ENCODE measurements around the gene MTMR6. TPM values are rescaled to one million over a fixed set of nuclear protein-coding genes. Genes with fewer than 3 reads are reported as not detected.

Gene MTMR6
- total RNA-seq, 1 donor from 2014 or later = 19.8 TPM

- peaks cover 25% of the 10 kb centered on the region for H3K4me1 Mint-ChIP-seq
Observed at GRCh38 chr13:25248071-25248470, 39.2 kb downstream of the MTMR6 start.

DNA sequence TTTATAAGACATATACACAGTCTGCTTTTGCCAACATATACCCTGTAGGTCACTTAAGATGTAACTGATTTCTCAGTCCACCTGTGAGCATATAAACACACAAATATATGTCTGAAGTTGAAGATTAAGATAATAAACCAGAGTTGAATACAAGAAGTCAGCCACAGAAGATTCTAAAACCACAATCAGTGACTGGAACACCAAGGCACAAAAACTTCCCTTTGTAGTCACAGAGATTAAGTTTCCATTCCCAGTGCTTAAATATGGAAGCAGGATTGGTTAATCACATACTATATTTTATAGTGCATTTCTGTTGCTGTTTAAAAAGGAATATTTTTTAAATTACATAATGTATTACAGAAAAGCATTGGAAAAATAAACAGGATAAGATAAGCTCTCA is 39.9 kb downstream of the MTMR6 start:
- no peaks in the 10 kb centered on the region for H3K27me3 Mint-ChIP-seq
- DNase-seq (no peak), ATAC-seq (ENCODE audit: low read depth) (no peak)
- H3K9me3 Mint-ChIP-seq = no peaks in the 10 kb centered on the region
- H3K4me3 Mint-ChIP-seq = no peak overlapping the region
- TF ChIP-seq CTCF (IDR thresholded peaks at IDR 0.05) = no peak
- intact Hi-C loops (cut with micrococcal nuclease) = loop anchor here (5.0 kb wide), 2 partner anchors 40 to 240 kb away; partner anchors contain the start of gene MTMR6
- ChIA-PET CTCF (no interaction called here), POLR2A (no interaction called here)
- H3K27ac Mint-ChIP-seq = no peak overlapping the region
- peaks cover 44% of the 10 kb centered on the region for H3K36me3 Mint-ChIP-seq (ENCODE audit: low read depth)
- H3K4me1 Mint-ChIP-seq = peaks cover 25% of the 10 kb centered on the region

More at GRCh38 chr13:25248071-25248470, 39.2 kb downstream of the MTMR6 start:
- CTCF ChIA-PET = no interaction called here
- intact Hi-C loops (cut with micrococcal nuclease) = loop anchor here (2.0 to 5.0 kb wide), 3 partner anchors 39 to 241 kb away; partner anchors contain the start of gene MTMR6
- peak overlapping the region; percentile 41 for H3K4me3 Mint-ChIP-seq
- no peak overlapping the region for H3K27ac Mint-ChIP-seq
- POLR2A ChIA-PET = no interaction called here
- TF ChIP-seq CTCF (IDR thresholded peaks at IDR 0.05) = no peak
- H3K27me3 Mint-ChIP-seq = no peaks in the 10 kb centered on the region
- peaks cover 50% of the 10 kb centered on the region for H3K36me3 Mint-ChIP-seq (ENCODE audit: low read depth)
- no peaks in the 10 kb centered on the region for H3K9me3 Mint-ChIP-seq
- DNase-seq = no peak
- no peak for ATAC-seq (ENCODE audit: low read depth)

GRCh38 chr13:25244123-25244522 is 43.2 kb downstream of the MTMR6 start:
- intact Hi-C loops (cut with micrococcal nuclease) = no loop called here
- no peak for ATAC-seq (ENCODE audit: low read depth)
- no peak for DNase-seq
- H3K4me1 Mint-ChIP-seq = peaks cover 23% of the 10 kb centered on the region
- ChIA-PET POLR2A (interaction anchor here (0.6 kb wide), 1 partner anchor 68 kb away, joined by 4 read pairs; no protein-coding TSS in a partner anchor), CTCF (no interaction called here)
- H3K4me3 Mint-ChIP-seq = no peak overlapping the region
- H3K27me3 Mint-ChIP-seq = no peaks in the 10 kb centered on the region
- H3K36me3 Mint-ChIP-seq (ENCODE audit: low read depth) = peaks cover 26% of the 10 kb centered on the region
- no peaks in the 10 kb centered on the region for H3K9me3 Mint-ChIP-seq
- no peak overlapping the region for H3K27ac Mint-ChIP-seq
- TF ChIP-seq CTCF (IDR thresholded peaks at IDR 0.05) = no peak

DNA sequence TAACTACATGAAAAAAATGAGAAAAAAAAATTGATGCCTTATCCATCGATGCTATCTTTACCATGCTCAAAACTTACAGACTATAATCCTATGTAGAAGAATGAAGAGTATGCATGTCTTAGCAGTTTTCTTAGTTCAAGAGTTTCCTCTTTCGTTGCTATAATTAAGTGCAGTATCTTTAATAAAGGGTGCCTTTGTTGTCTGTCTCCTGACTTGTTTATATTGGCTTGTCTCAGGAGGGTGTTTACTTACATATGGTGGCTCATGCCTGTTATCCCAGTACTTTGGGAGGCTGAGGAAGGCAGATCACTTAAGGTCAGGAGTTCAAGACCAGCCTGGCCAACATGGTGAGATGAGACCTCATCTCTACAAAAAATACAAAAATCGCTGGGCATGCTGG is 44.3 kb downstream of the MTMR6 start:
- Mint-ChIP-seq H3K4me1 (peaks cover 15% of the 10 kb centered on the region), H3K36me3 (ENCODE audit: low read depth) (peaks cover 22% of the 10 kb centered on the region), H3K4me3 (no peak overlapping the region), H3K9me3 (no peaks in the 10 kb centered on the region), H3K27ac (no peak overlapping the region), H3K27me3 (no peaks in the 10 kb centered on the region)
- ChIA-PET POLR2A (no interaction called here), CTCF (interaction anchor here (1.6 kb wide), 1 partner anchor 10 kb away, joined by 4 read pairs; no protein-coding TSS in a partner anchor)
- intact Hi-C loops (cut with micrococcal nuclease) = no loop called here
- TF ChIP-seq CTCF (IDR thresholded peaks at IDR 0.05) = no peak
- ATAC-seq (ENCODE audit: low read depth) (no peak), DNase-seq (no peak)

DNA sequence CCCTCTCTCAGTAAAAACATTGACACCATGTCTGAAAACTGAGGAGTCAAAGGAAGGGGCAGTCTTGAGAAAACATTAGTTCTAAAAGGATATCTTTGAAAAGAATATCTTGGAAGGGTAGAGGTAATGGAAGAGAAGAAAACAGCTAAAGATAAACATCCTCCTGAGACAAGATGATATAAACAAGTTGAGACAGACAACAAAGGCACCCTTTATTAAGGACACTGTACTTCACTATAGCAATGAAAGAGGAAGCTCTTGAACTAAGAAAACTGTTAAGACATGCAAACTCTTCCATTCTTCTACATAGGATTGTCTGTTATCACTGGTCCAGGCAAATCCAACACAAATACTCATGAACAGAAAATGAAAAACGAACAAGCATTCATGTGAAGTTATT is 46.3 kb downstream of the MTMR6 start:
- POLR2A ChIA-PET = no interaction called here

More for the DNA sequence above, 46.3 kb downstream of the MTMR6 start:
- H3K4me3 Mint-ChIP-seq = no peak overlapping the region
- ATAC-seq (ENCODE audit: low read depth) (no peak), DNase-seq (no peak)
- peaks cover 13% of the 10 kb centered on the region for H3K4me1 Mint-ChIP-seq
- CTCF ChIA-PET = no interaction called here
- TF ChIP-seq CTCF (IDR thresholded peaks at IDR 0.05) = no peak
- no peak overlapping the region for H3K27ac Mint-ChIP-seq
- H3K36me3 Mint-ChIP-seq (ENCODE audit: low read depth) = peaks cover 19% of the 10 kb centered on the region
- no peaks in the 10 kb centered on the region for H3K9me3 Mint-ChIP-seq
- intact Hi-C loops (cut with micrococcal nuclease) = no loop called here
- H3K27me3 Mint-ChIP-seq = no peaks in the 10 kb centered on the region

Data from activated B cell treated with CpG ODN at 0.5 μM for 24 hours (primary cell).